ENCODE measurements around the gene DNER.

Gene DNER

DNA sequence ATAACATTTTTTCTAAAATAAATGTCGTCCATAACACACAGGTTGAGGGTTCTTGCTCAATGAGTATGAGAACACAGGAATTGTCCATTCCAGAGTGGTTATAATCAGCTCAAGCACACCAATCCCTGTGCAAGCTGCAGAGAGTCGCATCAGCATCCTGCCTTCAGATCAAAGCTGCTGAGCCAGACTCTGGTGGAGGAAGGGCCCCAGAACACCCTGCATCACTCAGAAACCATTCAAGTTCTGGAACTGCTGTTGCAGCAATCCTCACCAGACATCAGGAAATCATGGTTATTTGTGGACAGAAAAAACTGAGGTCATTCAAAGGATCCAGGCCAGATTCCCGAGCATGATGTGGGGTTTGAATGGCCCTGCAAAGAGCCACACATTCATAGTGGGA is 44.5 kb downstream of the DNER start:
- no peak for DNase-seq

DNA sequence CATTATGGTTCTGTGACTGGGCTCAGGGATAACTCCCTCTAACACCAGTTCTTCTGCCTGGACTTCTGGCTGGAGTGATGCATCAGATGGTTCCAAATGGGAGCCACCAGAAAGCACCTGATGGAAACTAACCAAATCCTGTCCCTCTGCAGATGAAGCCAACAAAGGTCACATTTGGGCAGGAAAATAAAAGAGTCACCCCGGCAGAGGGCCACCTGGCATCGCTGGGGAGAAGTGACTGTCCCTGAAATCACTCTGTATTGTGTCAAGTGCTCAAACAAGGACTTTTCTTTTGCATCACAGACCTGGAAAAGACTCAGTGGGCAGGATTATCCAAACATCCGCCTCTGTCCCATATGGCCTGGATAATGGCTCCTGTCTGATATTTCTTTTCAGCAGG is 47.5 kb downstream of the DNER start:
- no peak for DNase-seq

DNA sequence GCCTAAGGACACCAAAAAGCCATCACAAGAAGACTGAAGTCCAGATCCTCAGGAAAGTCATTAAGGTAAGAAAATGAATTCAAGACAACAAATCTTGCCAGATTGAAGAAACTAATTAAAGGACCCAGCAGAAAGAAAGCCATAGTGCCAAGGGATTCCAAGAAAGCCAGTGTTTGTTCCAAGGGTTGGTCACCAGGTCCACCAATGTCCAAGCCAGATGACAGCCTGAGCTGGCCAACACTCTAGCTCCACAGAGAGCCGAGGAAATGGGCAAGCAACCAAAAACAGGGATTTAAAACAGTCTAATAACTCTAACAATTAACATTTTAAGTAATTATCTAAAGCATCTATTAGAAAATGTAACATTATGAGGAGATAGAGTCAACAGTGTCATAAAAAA is 49.2 kb downstream of the DNER start:
- DNase-seq, result peak; percentile 63

DNA sequence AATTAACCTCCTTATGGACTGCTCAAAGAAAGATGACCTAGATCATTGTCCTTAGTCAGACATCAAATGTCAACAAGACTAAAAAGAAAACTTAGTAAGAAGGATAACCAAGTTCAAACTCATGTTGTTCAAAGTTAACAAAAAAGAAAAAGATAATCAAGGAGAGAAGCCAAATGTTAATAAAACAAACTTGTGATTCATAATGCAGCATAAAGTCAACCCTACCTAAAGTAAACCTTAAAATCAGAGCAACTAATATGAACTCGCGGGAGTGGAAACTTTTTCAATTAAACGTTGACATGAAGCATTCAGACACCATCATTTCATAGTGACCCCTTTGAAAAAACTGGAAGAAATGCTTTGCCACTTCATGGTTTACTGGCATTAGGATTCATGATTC is 52.9 kb downstream of the DNER start:
- DNase-seq, result no peak

DNA sequence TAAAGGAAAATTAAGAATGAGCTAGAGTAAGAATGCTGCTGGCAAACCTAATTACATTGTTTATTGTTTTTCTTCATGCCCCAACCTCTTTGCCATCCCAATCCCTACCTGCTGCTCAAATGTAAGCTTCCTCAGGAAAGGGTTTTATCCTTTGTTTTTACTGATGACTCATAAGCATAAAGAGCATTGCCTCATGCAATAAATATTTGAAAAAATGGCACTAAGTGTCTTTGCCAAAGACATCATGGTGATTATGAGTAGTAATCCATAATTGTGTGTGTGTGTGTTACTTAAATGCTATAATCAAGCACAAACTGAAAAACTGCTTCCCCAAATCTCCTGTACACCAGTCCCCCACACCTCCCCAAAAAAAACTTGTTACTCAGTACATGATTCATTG is 53.4 kb downstream of the DNER start:
- no peak for DNase-seq

DNA sequence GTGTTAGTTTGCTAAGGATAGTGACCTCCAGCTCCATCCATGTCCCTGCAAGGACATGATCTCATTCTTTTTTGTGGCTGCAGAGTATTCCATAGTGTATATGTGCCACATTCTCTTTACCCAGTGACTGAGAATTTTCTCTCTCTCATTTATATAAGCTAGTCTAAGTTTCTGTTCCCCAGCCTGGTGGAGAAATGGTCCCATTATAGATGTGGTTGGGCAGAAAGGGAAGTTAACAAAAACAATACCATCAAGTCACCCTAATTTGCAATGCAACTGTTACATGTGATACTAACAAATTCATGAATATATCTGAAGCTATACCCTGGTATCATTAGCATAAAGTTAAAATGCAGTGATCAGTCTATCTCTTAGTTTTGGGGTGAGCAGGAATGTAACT is 54.0 kb downstream of the DNER start:
- DNase-seq, result no peak

DNA sequence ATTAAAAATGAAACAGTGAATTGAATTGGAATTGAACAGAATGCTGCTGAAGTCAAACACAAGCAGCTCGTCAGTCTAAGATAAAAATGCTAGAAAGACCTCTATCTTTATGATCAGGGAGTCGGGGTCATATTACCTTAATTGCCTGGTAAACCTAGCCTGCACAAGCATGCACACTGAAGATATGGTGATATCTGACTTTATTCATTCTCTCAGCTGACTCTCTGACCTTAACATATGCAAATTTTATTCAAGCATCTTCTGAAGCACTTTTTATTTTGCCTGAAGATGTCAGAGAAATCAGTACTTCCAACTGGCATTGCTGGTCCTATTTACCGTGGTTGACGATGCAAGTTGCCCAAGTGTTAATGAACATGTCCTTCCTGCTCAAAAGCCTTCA is 56.4 kb downstream of the DNER start:
- DNase-seq, result no peak

DNA sequence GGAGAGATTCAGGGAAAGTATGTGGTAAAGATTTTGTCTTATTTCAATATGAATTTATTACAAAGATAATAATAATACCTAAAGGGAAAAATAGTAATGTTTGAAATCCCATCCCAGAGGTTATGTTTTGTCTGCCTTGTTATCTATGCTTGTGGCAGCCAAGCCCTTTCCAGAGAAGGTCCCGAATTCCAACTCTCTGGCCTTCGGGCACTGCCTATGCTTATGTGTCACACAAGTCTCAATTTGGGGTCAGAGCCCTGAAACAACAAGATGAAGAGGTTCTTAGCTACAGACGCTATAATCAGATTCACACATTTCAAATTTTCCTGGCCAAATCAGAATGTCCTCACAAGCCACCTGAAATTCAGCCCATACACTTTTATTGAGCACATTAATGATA is 59.9 kb downstream of the DNER start:
- DNase-seq, result no peak

DNA sequence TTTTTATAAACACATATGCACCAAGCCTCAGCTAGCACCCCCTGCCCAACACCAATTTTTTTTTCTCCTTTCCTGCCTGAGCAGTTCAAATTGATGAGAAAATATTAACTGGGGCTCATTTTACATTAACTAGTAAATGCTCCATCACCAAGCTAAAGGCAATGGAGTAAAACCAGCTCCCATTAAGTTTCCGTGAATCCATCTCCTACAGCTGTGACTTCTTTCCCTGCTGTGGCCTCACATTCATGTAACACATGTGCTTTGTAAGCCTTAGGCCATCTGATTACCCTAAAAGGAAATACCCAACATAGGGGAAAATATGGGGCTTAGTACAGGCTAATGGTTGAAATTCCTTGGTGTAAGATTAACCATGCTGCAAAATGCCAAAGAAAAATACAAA is 60.8 kb downstream of the DNER start:
- no peak for DNase-seq

DNA sequence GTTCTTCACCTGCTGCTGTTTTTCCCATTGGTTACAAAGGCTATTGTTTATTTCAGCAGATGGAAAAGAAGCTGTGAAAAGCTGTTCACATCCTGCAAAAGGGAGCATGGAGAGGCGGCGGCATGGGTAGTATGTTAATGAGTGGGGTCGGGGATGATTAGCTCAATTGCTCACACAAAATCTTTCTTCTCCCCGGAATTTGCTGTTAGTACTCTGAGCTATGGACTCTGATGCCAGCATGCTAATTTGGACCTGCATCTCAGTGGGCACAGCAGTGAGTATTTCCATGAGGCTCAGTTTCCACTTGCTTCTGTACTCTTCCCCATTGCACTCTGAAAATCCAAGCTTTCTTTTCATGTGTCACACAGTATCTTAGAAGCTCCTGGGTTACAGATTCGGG is 61.6 kb downstream of the DNER start:
- no peak for DNase-seq

DNA sequence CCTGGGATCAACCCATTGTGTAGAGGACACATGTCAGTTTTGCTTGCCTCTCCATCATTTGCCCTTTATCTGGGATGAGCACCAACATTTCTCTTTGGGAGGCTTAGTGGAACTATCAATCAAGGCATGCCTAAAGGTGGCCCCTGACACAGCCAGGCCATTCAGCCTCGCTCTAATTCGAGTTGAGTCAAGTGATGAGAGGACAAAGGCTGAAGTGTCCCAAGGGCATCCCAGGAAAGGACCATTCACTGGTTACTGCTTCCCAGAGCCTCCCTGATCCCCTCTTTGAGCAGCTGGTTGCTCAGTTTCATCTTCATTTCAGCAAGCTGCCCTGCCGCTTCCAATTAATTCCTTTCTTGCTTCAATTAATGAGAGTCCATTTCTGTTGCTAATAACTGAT is 63.5 kb downstream of the DNER start:
- peak; percentile 40 for DNase-seq

DNA sequence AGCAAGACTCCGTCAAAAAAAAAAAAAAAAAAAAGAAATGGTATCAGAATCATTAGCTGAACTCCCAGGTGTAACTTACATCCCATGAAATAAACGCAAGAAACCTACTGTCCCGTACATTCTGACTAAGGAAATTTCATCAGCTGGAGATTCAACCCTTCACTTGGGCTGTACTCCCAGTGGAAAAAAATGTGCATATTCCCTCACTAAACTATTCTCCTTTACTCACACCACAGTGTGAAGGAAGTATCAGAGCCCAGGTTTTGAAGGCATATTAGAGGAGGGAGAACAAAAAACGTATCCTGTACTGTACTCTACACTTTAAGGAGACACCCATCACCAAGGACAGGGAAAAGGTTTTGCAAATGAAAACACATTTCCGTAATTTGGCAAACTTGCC is 64.3 kb downstream of the DNER start:
- no peak for DNase-seq

DNA sequence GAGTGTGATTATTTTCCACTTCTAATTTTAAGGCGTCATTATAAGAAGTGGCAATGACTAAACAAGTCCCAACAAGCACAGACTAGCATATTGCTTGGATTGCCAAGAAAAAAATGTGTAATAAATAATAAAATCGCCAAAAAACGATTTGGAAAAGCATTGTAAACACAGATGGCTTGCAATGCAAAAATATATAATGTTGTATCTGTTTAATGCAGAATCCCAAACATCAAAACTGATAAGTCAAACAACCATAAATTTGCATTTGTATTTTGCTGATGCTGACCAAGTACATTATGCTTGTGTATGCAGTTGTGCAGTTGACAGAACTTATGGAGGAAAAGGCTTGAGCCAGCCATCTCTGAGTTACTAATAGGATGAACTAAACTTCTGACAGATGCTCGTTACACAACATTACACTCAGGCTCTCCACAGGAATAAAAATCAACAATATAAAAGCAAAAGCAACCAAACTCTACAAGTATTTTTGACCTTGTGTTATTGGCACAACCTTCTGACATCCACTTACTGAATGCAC is 68.1 kb downstream of the DNER start:
- no peak for DNase-seq

DNA sequence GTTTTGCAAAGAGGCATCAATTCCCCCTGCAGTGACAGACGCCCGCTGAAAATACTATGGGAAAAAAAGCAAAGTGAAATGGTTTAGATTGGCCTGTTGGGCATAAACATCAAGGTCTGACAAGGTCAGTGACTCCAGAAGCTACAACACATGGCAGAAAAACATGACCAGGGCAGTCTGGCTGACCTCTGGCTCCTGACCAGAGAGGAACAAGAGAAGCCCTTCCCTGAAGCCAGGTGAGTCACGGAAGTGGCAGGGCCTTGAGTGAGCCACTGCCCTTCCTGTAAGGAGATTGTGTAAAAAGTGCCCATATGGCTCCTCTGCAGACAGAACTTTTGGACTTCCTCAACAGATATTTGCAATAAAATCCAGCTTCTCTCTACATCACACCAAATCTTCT is 72.0 kb downstream of the DNER start:
- no peak for DNase-seq

DNA sequence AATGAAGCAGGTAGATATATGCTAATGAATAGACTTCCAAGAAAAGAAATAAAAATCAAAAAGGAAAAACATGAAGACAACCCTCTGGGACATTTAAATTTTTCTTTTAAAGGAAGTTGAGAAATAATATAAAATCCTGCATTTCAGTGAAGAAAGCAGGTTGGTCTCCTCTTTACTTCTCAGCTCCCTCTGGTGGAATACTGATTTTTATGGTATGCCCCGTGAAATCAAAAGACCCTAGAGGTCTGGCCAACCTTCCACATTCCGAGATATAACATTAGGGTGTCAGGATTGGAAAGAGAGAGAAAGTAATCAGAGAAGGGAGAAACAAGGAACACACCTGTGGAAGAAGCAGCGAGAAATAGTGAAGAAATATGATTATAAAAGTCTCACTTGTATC is 72.7 kb downstream of the DNER start:
- DNase-seq, result no peak

DNA sequence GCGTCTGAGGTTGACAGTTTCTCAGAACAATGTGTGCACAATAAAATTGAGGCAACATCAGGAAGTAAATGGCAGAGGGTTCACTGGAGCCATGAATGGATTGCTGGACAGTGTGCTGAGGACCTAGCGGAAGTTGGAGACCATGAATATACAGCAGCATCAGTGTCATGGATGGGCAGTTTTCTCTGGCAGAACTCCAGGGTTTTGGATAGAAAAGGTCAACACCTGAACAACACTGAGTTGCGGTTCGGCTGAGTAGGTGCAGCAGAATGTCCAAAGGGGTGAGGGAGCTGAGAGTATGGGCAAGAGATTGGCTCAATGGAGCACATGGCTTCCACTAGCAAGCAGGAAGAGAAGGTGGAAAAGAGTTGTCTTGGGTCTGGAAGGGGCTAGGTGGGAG is 73.7 kb downstream of the DNER start:
- DNase-seq, result no peak

DNA sequence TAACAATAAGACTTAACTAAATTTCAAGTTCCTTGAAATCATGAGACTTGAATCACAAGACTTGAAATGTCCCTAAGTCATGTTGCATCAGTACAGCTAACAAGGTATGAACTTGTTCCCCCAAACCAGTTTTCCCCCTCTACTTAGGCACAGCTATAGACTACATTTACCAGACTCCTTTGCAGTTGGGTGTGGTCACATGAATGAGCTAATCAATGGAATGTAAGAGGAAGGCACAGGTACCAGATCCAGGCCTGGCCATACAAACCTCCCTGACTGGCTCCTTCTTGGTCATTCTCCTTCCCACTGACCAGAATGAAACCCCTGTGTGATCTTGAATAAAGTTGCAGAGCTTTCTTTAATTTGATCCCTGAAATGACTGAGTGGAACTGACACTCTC is 77.8 kb downstream of the DNER start:
- DNase-seq, result no peak

DNA sequence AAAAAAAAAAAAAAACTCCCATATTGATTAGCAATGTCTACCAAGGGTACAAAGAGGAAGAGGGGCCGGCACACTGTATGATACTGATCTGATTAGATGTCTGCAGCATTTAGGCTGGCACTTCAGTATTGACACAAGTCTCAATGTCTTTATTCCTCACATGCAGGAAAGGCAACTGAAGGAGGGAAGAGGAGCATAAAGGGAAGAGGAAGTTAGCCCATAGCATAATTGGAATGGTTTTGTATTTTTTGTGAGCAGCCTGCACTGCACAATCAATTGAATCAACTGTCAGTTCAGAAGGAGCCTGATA is 79.0 kb downstream of the DNER start:
- DNase-seq, result no peak

DNA sequence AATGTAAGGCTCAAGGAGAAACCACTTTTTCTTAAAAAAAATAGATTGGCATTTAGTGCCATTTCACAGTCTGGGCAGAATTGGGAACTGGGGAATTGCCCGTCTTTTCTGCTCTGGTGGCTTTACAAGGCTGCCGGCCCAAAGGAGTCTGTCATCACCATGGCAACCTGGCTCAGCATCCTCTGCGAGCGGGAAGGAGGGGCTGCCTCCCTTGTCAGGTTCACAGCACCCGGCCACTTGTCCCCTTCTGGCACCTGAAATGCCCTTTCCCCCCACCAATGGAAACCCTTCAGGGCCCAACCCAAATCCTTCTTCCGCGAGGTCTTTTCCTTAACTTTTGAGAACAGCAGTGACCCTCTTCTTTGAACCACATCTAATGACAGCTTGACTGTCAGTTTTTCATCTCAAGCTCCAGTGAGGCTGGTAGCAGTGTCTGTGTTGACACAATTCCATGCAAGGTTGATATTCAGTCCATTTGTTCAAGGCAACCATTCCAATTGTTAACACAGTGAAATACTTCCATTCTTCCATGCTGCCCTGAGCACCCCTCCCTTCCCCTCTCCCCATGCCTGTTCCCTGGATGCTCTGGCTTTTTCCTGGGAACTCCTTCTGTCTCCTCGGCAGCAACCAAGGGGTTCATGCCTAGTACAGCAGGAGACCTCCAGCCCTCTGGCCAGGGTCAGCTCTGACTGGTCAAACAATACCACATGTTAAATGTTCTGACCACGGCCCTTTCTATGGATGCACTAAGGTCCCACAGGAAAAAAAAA is 79.6 kb downstream of the DNER start:
- peak; percentile 82 for DNase-seq

DNA sequence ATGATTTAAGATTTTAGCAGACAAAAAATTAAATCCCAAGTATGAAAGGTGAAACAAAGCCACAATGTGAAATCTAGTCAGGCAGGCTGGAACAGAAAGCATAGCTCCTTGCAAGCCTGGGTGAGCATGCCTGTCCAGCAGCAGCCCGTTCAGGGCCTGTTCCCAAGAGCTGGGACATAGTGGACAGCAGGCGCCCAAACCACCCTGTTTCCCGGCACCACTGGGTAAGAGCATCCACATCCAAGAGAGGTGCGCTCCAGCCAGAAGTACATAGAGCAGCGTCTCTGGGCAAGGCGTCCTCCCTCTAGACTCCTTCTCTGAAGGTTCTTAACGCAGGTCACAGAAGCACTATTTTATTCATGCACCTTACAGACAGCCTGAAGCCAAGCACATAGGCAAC is 80.8 kb downstream of the DNER start:
- DNase-seq, result peak; percentile 60

DNA sequence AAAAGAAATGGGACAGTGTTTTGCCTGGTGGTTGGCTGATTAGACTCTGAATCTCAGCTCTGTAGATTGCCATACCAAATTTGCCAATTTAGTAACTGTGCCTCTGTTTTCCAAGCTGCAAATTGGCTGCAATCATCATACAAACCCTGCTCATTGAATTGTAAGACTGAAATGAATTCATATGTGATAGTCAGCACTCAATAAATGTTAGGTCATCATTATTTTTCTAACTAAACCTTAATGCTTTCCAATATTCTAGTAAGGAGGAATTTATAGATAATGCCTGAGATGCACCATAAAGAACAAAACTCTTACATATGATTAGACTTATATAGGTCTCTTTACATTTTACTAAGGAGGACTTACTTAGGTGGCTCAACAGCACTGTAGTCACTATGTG is 85.3 kb downstream of the DNER start:
- no peak for DNase-seq

DNA sequence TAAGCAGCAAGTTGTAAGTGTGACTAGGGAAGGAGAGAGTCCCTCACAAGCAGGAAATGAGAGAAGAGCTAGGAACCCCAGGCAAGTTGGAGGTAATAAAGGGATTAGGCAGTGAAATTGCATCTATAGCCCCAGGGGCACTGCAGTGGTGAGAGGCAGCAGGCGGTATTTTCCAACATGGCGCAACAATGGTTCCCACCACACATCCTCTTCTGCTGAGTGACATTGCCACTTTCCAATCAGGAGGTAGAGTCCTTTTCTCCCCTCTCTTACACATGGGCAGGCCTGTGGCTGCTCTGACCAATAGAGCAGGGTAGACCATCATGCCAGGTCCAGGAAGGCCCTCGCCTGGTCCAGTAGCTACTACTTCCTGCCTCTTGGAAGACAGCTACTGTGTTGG is 86.6 kb downstream of the DNER start:
- no peak for DNase-seq

DNA sequence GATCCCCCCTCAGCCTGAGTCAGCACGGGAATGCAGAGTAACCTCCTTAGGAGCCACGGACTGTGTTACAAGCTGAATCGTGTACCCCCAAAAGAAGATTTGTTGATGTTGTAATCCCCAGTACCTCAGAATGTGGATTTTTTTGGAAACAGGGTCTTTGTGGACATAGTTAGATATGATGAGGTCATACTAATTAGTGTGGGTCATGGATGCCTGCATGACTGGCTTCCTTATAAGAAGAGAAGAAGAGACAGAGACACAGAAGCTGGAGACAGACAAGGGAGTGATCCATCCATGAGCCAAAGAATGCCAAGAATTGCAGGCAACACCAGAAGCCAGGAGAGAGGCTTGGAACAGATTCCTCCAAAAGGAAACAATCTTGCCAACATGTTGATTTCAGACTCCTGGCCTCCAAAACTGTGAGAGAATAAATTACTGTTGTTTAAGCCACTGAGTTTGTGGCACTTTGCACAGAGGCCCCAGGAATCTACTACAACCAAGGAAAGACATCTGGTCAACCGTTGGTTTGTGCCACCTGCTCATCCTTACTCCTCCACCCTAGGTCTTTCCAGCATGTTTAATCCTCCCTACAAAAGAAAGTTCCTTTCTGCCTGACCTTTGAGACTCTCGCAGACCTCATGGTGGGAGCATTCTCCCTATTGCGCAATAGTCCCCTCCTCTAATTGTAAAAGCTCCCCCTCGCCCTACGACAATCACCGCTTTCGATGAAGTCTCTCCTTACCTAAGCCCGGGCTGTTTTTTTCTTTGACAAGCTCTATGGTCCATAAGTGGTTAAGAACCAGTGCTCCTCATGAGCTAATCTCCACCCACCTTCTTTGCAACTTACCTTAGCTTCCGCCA is 91.6 kb downstream of the DNER start:
- no peak for DNase-seq

DNA sequence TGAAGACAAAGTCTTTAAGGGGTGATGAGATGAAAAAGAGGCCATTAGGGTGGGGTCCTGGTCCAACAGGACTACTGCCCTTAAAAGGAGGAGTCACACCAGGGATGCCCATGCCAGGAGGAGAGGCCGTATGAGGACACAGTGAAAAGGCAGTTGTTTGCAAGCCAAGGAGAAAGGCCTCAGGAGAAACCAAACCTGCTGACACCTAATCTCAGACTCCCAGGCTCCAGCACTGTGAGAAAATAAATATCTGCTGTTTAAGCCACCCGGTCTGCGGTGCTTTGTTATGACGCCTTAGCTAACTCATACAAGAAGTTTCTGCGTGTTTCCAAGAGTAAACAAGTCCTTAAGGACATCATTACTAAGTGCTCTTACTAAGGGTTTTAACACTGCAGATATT is 93.6 kb downstream of the DNER start:
- DNase-seq, result no peak

DNA sequence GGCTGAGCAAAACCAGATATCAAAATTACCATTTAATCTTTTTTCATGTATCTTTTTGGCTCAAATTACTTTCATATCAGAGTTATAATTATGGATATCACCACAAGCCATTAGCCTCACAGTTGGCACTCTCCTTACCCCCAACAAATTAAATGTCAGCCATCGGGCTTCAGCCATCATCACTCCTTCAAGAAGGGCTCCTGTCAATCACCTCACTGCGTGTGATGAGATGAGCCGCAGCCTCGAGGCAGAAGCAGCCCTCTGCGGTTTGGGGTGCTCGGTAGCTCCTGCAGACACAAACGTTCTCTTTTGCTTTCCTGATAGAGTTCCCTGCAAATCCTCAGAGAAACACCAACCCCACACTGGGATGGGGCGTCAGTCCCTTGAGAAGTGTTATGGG is 94.1 kb downstream of the DNER start:
- DNase-seq, result no peak

All from midbrain (tissue), 1 donor.